Transverse colon (tissue), 3 donors: ENCODE results near the gene JCHAIN.

Source experiments
- EP300 ChIP-seq: sonication (generic); formaldehyde crosslinking; IDR thresholded peaks from one replicate; pipeline ENCODE4 v1.6.1; 2017; ENCODE audit warnings: antibody characterized with exemption, low read depth
- POLR2AphosphoS5 ChIP-seq, 3 donors: sonication (generic); formaldehyde crosslinking; IDR thresholded peaks; one replicate each; pipeline ENCODE4 v1.6.1; 2016; ENCODE audit warnings: antibody characterized with exemption in 3 of 3

GRCh38 chr4:70706044-70706461 is 39.7 kb upstream of the JCHAIN start:
- TF ChIP-seq EP300 (no peak), POLR2AphosphoS5 (IDR thresholded peaks at IDR 0.05) (no peak)
